Endothelial cell (in vitro differentiated cells): ENCODE data around the gene NF2. TPM values are rescaled to one million over a fixed set of nuclear protein-coding genes. Genes with fewer than 3 reads are reported as not detected.

Experiments used
- DNase-seq: peaks from one replicate; pipeline ENCODE4 v3.0.0; 2021; ENCODE audit warnings: low spot score
- H3K27ac Mint-ChIP-seq: one replicate; pipeline ENCODE4 v1.8.0; 2021; ENCODE audit warnings: mixed read lengths, inconsistent platforms; ENCODE audit not compliant: unreplicated experiment
- H3K27me3 Mint-ChIP-seq: one replicate; pipeline ENCODE4 v1.8.0; 2021; ENCODE audit warnings: mild to moderate bottlenecking, moderate library complexity, mixed read lengths, inconsistent platforms; ENCODE audit not compliant: unreplicated experiment
- H3K36me3 Mint-ChIP-seq: one replicate; pipeline ENCODE4 v1.8.0; 2021; ENCODE audit warnings: mild to moderate bottlenecking, low read depth, mixed read lengths, inconsistent platforms; ENCODE audit not compliant: unreplicated experiment
- H3K4me1 Mint-ChIP-seq: one replicate; pipeline ENCODE4 v1.8.0; 2021; ENCODE audit warnings: mild to moderate bottlenecking, mixed read lengths, inconsistent platforms; ENCODE audit not compliant: unreplicated experiment
- H3K4me3 Mint-ChIP-seq: one replicate; pipeline ENCODE4 v1.8.0; 2021; ENCODE audit warnings: mild to moderate bottlenecking, mixed read lengths, inconsistent platforms; ENCODE audit not compliant: unreplicated experiment
- H3K9me3 Mint-ChIP-seq: one replicate; pipeline ENCODE4 v1.8.0; 2021; ENCODE audit warnings: mixed read lengths, inconsistent platforms; ENCODE audit not compliant: unreplicated experiment
- CTCF ChIP-seq: fragments of 200-600 bp; sonication (generic); IDR thresholded peaks from one replicate; pipeline ENCODE4 v1.5.0; 2021; ENCODE audit warnings: antibody characterized with exemption; ENCODE audit not compliant: unreplicated experiment
- total RNA-seq: library from RNA; stranded (reverse); fragmentation: NEBNext Ultra II Directional; extraction: Animal tissue kit (Norgen Biotek cat#: 25700); gene quantifications from one replicate; pipeline ENCODE4 v1.2.1, GENCODE V29; 2021; ENCODE audit not compliant: unreplicated experiment

The NF2 gene
- total RNA-seq, 1 donor from 2014 or later: 44.3 TPM

- H3K4me1 Mint-ChIP-seq: no peaks in the 10 kb centered on the region
- no peak for TF ChIP-seq CTCF
- peaks cover 5% of the 10 kb centered on the region for H3K27me3 Mint-ChIP-seq
- DNase-seq: no peak
- no peaks in the 10 kb centered on the region for H3K9me3 Mint-ChIP-seq
- no peaks in the 10 kb centered on the region for H3K36me3 Mint-ChIP-seq
- H3K4me3 Mint-ChIP-seq: no peak overlapping the region
- H3K27ac Mint-ChIP-seq: no peak overlapping the region
Measured at GRCh38 chr22:29724843-29725242, 121.4 kb downstream of the NF2 start.

GRCh38 chr22:29726106-29726505 is 122.7 kb downstream of the NF2 start:
- no peak for TF ChIP-seq CTCF
- no peak overlapping the region for H3K27ac Mint-ChIP-seq
- H3K4me3 Mint-ChIP-seq: no peak overlapping the region
- H3K9me3 Mint-ChIP-seq: no peaks in the 10 kb centered on the region
- H3K27me3 Mint-ChIP-seq: peaks cover 5% of the 10 kb centered on the region
- H3K36me3 Mint-ChIP-seq: no peaks in the 10 kb centered on the region
- no peaks in the 10 kb centered on the region for H3K4me1 Mint-ChIP-seq
- no peak for DNase-seq

- no peaks in the 10 kb centered on the region for H3K9me3 Mint-ChIP-seq
- H3K4me3 Mint-ChIP-seq: no peak overlapping the region
- no peak overlapping the region for H3K27ac Mint-ChIP-seq
- peaks cover 3% of the 10 kb centered on the region for H3K27me3 Mint-ChIP-seq
- no peaks in the 10 kb centered on the region for H3K36me3 Mint-ChIP-seq
- TF ChIP-seq CTCF: no peak
- no peak for DNase-seq
- no peaks in the 10 kb centered on the region for H3K4me1 Mint-ChIP-seq
Measured at GRCh38 chr22:29726512-29727130, 123.2 kb downstream of the NF2 start.

GRCh38 chr22:29727131-29727523 is 123.7 kb downstream of the NF2 start:
- Mint-ChIP-seq H3K36me3 (no peaks in the 10 kb centered on the region), H3K9me3 (no peaks in the 10 kb centered on the region), H3K27me3 (peaks cover 3% of the 10 kb centered on the region), H3K4me1 (no peaks in the 10 kb centered on the region), H3K27ac (no peak overlapping the region), H3K4me3 (no peak overlapping the region)
- no peak for TF ChIP-seq CTCF
- DNase-seq: peak; percentile 62

GRCh38 chr22:29729161-29729560 is 125.7 kb downstream of the NF2 start:
- peaks cover 2% of the 10 kb centered on the region for H3K27me3 Mint-ChIP-seq
- DNase-seq: no peak
- no peaks in the 10 kb centered on the region for H3K9me3 Mint-ChIP-seq
- no peaks in the 10 kb centered on the region for H3K36me3 Mint-ChIP-seq
- H3K4me3 Mint-ChIP-seq: no peak overlapping the region
- no peak overlapping the region for H3K27ac Mint-ChIP-seq
- no peaks in the 10 kb centered on the region for H3K4me1 Mint-ChIP-seq
- TF ChIP-seq CTCF: no peak
